OCI-LY7 (cell line): ENCODE results near the gene STIM1.

Experiments used
- CTCF ChIP-seq: fragments of 200-600 bp; sonication (generic); conservative IDR thresholded peaks from 2 replicates; pipeline ENCODE4 v1.5.1; 2014; ENCODE audit warnings: mild to moderate bottlenecking, antibody characterized with exemption, low read length, moderate library complexity, mixed read lengths
- EZH2phosphoT487 ChIP-seq: fragments of 200-600 bp; sonication (generic); IDR thresholded peaks from 2 replicates; pipeline ENCODE4 v1.6.1; 2018; ENCODE audit warnings: low read depth, borderline replicate concordance, mild to moderate bottlenecking, mixed run types, antibody characterized with exemption, low read length, moderate library complexity, mixed read lengths

- no peak for TF ChIP-seq EZH2phosphoT487
- no peak for TF ChIP-seq CTCF
Measured at GRCh38 chr11:3956748-3957147, 101.3 kb downstream of the STIM1 start.
